Activated CD4-positive, alpha-beta memory T cell treated with anti-CD3 and anti-CD28 coated beads, Interleukin-2, amount 10 ng/mL, durations not matched to agents 7 days and 5 days (primary cell): Measurements from ENCODE around the gene HNRNPC. TPM values are rescaled to one million over a fixed set of nuclear protein-coding genes. Genes with fewer than 3 reads are reported as not detected.

ENCODE experiments used
- CTCF ChIA-PET: fragments of 350-600 bp; sonication (Branson Sonifier 250); formaldehyde crosslinking; loops from one replicate; lab custom pipeline; 2021; ENCODE audit warnings: antibody characterized with exemption, inconsistent platforms; lab: Charles Lee
- POLR2A ChIA-PET: fragments of 350-600 bp; sonication (Branson Sonifier 250); formaldehyde crosslinking; loops from one replicate; lab custom pipeline; 2021; ENCODE audit warnings: antibody characterized with exemption; lab: Charles Lee
- DNase-seq: peaks from one replicate; pipeline ENCODE4 v3.0.0-alpha.2; 2020
- H3K27ac Mint-ChIP-seq: one replicate; pipeline ENCODE4 v1.8.0; 2021; ENCODE audit warnings: mild to moderate bottlenecking, mixed read lengths
- H3K27me3 Mint-ChIP-seq: one replicate; pipeline ENCODE4 v1.8.0; 2021; ENCODE audit warnings: mixed read lengths
- H3K36me3 Mint-ChIP-seq: one replicate; pipeline ENCODE4 v1.8.0; 2021; ENCODE audit warnings: low read depth, mixed read lengths
- H3K4me1 Mint-ChIP-seq: one replicate; pipeline ENCODE4 v1.8.0; 2021; ENCODE audit warnings: mixed read lengths
- H3K4me3 Mint-ChIP-seq: one replicate; pipeline ENCODE4 v1.8.0; 2021; ENCODE audit warnings: mild to moderate bottlenecking, mixed read lengths
- H3K9me3 Mint-ChIP-seq: one replicate; pipeline ENCODE4 v1.8.0; 2021; ENCODE audit warnings: mixed read lengths
- total RNA-seq, 2 experiments: library from RNA; stranded (reverse); gene quantifications; one replicate each; pipeline ENCODE4 v1.2.3, GENCODE V29; 2021

HNRNPC gene
- total RNA-seq, 2 experiments from 2014 or later: 689 to 710 TPM

DNA sequence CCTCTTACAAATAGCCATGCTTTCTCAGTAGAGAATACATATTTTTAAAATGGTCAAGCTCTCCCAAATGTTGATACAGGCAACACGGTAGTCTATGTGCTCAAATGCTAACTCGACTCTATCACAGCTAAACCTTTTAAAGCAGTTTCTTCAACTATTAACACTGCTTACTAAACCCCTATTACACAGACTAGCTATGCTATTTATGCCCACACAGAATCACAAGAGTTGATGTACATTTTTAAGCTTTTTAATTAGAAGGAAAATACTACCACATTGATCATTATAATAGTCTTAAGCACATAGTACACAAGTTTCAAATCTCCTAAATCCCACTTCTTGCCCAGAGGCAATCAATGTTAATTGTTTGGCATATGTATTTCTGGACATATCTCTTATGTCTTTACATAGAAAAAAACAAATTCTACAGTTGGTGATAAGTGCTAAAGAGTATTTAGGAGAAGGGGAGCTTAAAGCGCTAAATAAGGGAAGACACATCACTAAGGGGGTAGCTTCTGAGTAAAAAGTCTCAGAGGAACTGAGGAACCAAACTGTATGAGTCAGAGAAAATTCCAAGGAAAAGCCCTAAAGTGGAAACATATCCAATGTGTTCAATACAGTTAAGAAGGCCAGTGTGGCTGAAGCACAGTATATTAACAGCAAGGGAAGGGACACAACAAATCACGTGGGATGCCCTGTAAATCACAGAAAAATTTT lies 13.7 kb downstream of the HNRNPC start:
- CTCF ChIA-PET: interaction anchor here (0.7 to 2.3 kb wide), 5 partner anchors 9 to 222 kb away, joined by 3 to 5 read pairs (median 5); no protein-coding TSS in a partner anchor
- no peaks in the 10 kb centered on the region for H3K9me3 Mint-ChIP-seq
- H3K27ac Mint-ChIP-seq: peak overlapping the region; percentile 13
- POLR2A ChIA-PET: interaction anchor here (0.8 to 6.3 kb wide), 6 partner anchors 9 to 129 kb away, joined by 3 to 76 read pairs (median 16); partner anchors contain the start of gene SUPT16H
- no peaks in the 10 kb centered on the region for H3K27me3 Mint-ChIP-seq
- no peak for DNase-seq
- H3K4me3 Mint-ChIP-seq: no peak overlapping the region
- peaks cover 80% of the 10 kb centered on the region for H3K36me3 Mint-ChIP-seq
- peaks cover 73% of the 10 kb centered on the region for H3K4me1 Mint-ChIP-seq

- DNase-seq: no peak
- ChIA-PET CTCF (no interaction called here), POLR2A (interaction anchor here (1.1 to 6.3 kb wide), 4 partner anchors 8 to 15 kb away, joined by 3 to 64 read pairs (median 3); no protein-coding TSS in a partner anchor)
- no peak overlapping the region for H3K4me3 Mint-ChIP-seq
- H3K9me3 Mint-ChIP-seq: no peaks in the 10 kb centered on the region
- H3K36me3 Mint-ChIP-seq: peaks cover 82% of the 10 kb centered on the region
- H3K4me1 Mint-ChIP-seq: peaks cover 67% of the 10 kb centered on the region
- H3K27me3 Mint-ChIP-seq: no peaks in the 10 kb centered on the region
- no peak overlapping the region for H3K27ac Mint-ChIP-seq
Observed at GRCh38 chr14:21252149-21252548, 17.1 kb downstream of the HNRNPC start.

GRCh38 chr14:21251215-21251614 lies 18.0 kb downstream of the HNRNPC start:
- Mint-ChIP-seq H3K4me1 (peaks cover 61% of the 10 kb centered on the region), H3K4me3 (no peak overlapping the region), H3K36me3 (peaks cover 80% of the 10 kb centered on the region), H3K27ac (no peak overlapping the region), H3K27me3 (no peaks in the 10 kb centered on the region), H3K9me3 (no peaks in the 10 kb centered on the region)
- DNase-seq: no peak
- ChIA-PET CTCF (no interaction called here), POLR2A (interaction anchor here (1.8 kb wide), 1 partner anchor 14 kb away, joined by 6 read pairs; no protein-coding TSS in a partner anchor)

GRCh38 chr14:21248739-21249411 lies 20.4 kb downstream of the HNRNPC start:
- Mint-ChIP-seq H3K9me3 (no peaks in the 10 kb centered on the region), H3K36me3 (peaks cover 81% of the 10 kb centered on the region), H3K4me3 (no peak overlapping the region), H3K27me3 (no peaks in the 10 kb centered on the region), H3K4me1 (peaks cover 61% of the 10 kb centered on the region), H3K27ac (no peak overlapping the region)
- ChIA-PET CTCF (interaction anchor here (0.7 kb wide), 1 partner anchor 327 kb away, joined by 4 read pairs; no protein-coding TSS in a partner anchor), POLR2A (interaction anchor here (8.4 kb wide), 1 partner anchor 13 kb away, joined by 61 read pairs; no protein-coding TSS in a partner anchor)
- no peak for DNase-seq

DNA sequence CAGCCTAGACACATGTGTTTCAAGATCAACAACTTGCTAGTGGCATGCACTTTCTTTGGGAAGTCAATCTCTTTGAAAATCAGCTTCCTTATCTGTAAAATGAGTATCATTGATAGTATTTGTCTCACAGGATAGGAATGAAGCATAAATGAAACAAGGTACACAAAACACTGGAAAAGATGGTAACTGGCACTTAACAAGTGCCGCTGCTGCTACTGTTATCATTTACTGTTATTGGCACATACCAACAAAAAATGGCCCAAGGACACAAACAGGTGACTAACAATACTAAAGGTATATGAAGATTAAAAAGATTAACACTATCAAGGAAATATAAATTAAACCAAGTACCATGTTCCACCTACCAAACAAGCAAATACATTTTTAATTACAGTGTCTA lies 20.9 kb downstream of the HNRNPC start:
- peaks cover 59% of the 10 kb centered on the region for H3K4me1 Mint-ChIP-seq

DNA sequence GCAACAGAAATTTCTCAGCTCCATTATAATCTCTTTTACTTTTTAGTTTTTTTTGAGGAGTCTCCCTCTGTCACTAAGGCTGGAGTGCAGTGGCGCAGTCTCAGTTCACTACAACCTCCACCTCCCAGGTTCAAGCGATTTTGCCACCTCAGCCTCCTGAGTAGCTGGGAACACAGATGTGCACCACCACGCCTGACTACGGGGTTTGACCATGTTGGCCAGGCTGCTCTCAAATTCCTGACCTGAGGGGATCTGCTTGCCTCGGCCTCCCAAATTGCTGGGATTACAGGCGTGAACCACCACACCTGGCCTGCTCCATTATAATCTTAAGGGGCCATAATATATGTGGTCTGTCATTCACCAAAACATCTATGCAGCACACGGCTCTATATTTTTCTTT lies 23.4 kb downstream of the HNRNPC start:
- CTCF ChIA-PET: no interaction called here
- Mint-ChIP-seq H3K27me3 (no peaks in the 10 kb centered on the region), H3K27ac (no peak overlapping the region)

More for the DNA sequence above, 20.9 kb downstream of the HNRNPC start:
- ChIA-PET CTCF (no interaction called here), POLR2A (interaction anchor here (8.4 kb wide), 1 partner anchor 14 kb away, joined by 61 read pairs; no protein-coding TSS in a partner anchor)
- Mint-ChIP-seq H3K27ac (no peak overlapping the region), H3K9me3 (no peaks in the 10 kb centered on the region), H3K27me3 (no peaks in the 10 kb centered on the region), H3K4me3 (no peak overlapping the region), H3K36me3 (peaks cover 77% of the 10 kb centered on the region)
- DNase-seq: no peak

DNA sequence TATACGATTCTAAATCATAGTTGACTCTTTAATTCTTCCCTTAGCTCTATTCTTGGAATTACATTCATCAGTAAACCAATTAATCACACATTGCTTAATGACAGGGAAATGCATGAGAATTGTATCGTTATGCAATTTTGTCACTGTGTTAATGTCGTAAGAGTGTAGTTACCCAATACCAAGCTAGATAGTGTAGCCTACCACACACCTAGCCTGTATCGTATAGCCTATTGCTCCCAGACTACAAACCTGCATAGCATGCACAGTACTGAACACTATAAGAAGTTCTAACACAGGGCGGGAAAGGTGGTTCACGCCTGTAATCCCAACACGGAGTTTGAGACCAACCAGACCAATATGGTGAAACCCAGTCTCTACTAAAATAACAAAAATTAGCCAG lies 24.7 kb downstream of the HNRNPC start:
- Mint-ChIP-seq H3K9me3 (no peaks in the 10 kb centered on the region), H3K27ac (no peak overlapping the region), H3K4me1 (peaks cover 58% of the 10 kb centered on the region), H3K36me3 (peaks cover 69% of the 10 kb centered on the region), H3K4me3 (no peak overlapping the region), H3K27me3 (no peaks in the 10 kb centered on the region)
- DNase-seq: no peak
- ChIA-PET CTCF (interaction anchor here (0.6 to 1.5 kb wide), 4 partner anchors 14 to 1489 kb away, joined by 3 to 4 read pairs (median 4); no protein-coding TSS in a partner anchor), POLR2A (interaction anchor here (1.7 to 8.4 kb wide), 3 partner anchors 10 to 18 kb away, joined by 9 to 64 read pairs (median 61); no protein-coding TSS in a partner anchor)

More for the DNA sequence above, 23.4 kb downstream of the HNRNPC start:
- Mint-ChIP-seq H3K36me3 (peaks cover 77% of the 10 kb centered on the region), H3K4me1 (peaks cover 61% of the 10 kb centered on the region), H3K4me3 (no peak overlapping the region), H3K9me3 (no peaks in the 10 kb centered on the region)
- POLR2A ChIA-PET: interaction anchor here (1.3 to 8.4 kb wide), 3 partner anchors 9 to 26 kb away, joined by 3 to 64 read pairs (median 61); no protein-coding TSS in a partner anchor
- DNase-seq: no peak

DNA sequence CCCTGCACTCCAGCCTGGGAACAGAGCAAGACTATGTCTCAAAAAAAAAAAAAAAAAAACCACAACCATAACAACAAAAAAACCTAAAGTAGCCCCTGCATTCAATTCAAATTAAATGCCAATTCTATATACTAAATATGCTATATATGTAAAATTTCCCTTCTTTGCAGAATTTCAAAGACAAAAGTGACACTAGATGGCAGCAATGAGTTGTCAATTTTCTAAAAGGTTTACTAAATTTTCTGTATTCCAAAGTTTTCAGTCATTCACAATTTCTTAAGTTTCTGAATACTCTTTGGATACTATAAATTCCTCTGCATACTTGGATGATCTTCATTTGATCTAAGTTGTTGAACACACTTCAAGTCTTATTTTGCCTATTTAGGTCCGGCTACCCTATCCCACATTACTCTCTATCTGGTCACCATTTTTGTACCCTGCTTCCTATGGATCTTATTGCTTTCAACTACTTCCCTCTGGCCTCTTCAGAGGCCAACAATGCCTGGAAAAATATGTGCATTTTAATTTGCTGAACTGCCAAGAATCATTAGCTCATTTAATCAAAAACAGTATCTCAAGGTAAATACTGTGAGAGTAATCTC lies 27.9 kb downstream of the HNRNPC start:
- POLR2A ChIA-PET: interaction anchor here (0.9 to 8.4 kb wide), 4 partner anchors 10 to 27 kb away, joined by 3 to 64 read pairs (median 32); no protein-coding TSS in a partner anchor
- CTCF ChIA-PET: interaction anchor here (0.7 to 2.4 kb wide), 6 partner anchors 10 to 23 kb away, joined by 3 to 7 read pairs (median 4); no protein-coding TSS in a partner anchor
- DNase-seq: no peak
- Mint-ChIP-seq H3K27me3 (no peaks in the 10 kb centered on the region), H3K27ac (peak overlapping the region; percentile 47), H3K4me1 (peaks cover 70% of the 10 kb centered on the region), H3K4me3 (no peak overlapping the region), H3K9me3 (no peaks in the 10 kb centered on the region), H3K36me3 (peaks cover 69% of the 10 kb centered on the region)

DNA sequence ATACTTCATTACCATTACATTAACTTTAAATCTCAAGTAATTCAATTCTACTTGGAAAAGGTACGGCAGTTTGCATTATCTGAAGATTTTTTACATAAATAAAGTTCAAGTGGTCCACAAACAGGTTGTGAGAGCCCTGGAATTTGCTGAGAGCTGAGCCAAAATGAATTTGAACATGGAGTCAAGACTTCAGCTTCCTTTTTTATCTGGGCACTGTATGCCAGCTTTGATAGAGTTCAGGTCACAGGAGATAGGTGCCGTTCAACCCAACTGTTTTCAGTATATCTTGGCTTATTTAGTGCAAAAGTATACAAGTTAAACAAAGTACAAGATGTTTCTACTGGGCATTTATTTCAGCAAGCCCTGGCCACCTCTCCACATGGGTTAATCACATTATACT lies 28.8 kb downstream of the HNRNPC start:
- CTCF ChIA-PET: interaction anchor here (0.8 to 2.4 kb wide), 7 partner anchors 9 to 59 kb away, joined by 3 to 7 read pairs (median 5); no protein-coding TSS in a partner anchor
- Mint-ChIP-seq H3K9me3 (no peaks in the 10 kb centered on the region), H3K4me3 (no peak overlapping the region), H3K36me3 (peaks cover 65% of the 10 kb centered on the region), H3K27me3 (no peaks in the 10 kb centered on the region), H3K27ac (no peak overlapping the region), H3K4me1 (peaks cover 73% of the 10 kb centered on the region)
- DNase-seq: no peak
- POLR2A ChIA-PET: interaction anchor here (1.2 to 2.3 kb wide), 4 partner anchors 10 to 142 kb away, joined by 3 to 8 read pairs (median 4); no protein-coding TSS in a partner anchor

- no peaks in the 10 kb centered on the region for H3K9me3 Mint-ChIP-seq
- H3K4me3 Mint-ChIP-seq: no peak overlapping the region
- peaks cover 77% of the 10 kb centered on the region for H3K4me1 Mint-ChIP-seq
- ChIA-PET CTCF (interaction anchor here (1.4 to 2.4 kb wide), 2 partner anchors 8 to 19 kb away, joined by 6 to 8 read pairs; no protein-coding TSS in a partner anchor), POLR2A (interaction anchor here (0.6 to 2.3 kb wide), 8 partner anchors 8 to 217 kb away, joined by 3 to 10 read pairs (median 4); partner anchors contain the start of gene CHD8)
- H3K36me3 Mint-ChIP-seq: peaks cover 64% of the 10 kb centered on the region
- H3K27me3 Mint-ChIP-seq: no peaks in the 10 kb centered on the region
- H3K27ac Mint-ChIP-seq: no peak overlapping the region
- DNase-seq: no peak
Observed at GRCh38 chr14:21238823-21239518, 30.3 kb downstream of the HNRNPC start.

DNA sequence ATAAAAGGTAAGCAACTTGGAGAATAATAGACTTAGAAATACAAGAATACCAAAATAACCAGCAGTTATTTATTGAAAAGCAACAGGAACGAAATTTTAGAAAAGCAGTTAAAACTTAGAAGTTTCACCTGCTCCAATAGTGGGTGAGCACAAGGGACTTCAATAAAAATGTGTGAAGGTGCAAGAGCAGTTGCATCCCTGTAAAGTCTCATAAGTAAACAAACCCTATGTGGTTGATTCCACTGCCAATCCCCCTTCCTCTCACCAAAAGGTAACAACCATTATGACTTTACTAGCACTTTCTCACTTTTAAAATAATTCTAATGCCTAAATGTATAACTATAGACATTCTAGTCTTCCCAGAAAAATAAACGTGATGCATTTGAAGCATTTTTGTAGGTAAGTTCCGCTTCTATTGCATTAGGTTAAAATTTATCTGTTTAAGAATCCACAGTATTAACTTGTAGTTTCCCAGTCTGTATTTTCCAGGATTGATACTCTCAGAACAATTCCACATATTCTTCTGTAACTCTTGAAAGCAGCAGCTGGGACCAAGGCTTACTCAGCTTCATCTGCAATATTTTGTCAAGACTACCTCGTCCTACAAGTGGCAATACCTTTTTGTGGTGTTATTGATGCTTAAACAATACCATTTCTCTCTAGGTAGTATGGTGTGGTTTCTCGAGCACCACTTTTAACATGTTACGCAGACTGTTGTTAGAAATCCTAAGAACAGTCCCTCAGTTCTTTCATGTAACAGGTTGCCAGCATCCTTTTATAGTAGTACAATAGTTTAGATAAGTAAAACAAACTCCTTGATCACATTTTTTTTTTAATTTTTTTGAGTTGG lies 32.1 kb downstream of the HNRNPC start:
- ChIA-PET POLR2A (interaction anchor here (0.7 kb wide), 1 partner anchor 10 kb away, joined by 3 read pairs; no protein-coding TSS in a partner anchor), CTCF (no interaction called here)
- Mint-ChIP-seq H3K27ac (no peak overlapping the region), H3K4me1 (peaks cover 83% of the 10 kb centered on the region), H3K9me3 (no peaks in the 10 kb centered on the region), H3K4me3 (no peak overlapping the region), H3K27me3 (no peaks in the 10 kb centered on the region), H3K36me3 (peaks cover 66% of the 10 kb centered on the region)
- no peak for DNase-seq
